PC-3 (cell line): Measurements from ENCODE around the gene TMEM178B. TPM values are rescaled to one million over a fixed set of nuclear protein-coding genes. Genes with fewer than 3 reads are reported as not detected.

Experiments
- ATAC-seq: fragments of 200-7000 bp; cut with Tn5 transposase; 2 replicates; pipeline ENCODE4 v1.9.1; 2020; ENCODE audit warnings: mild to moderate bottlenecking, moderate library complexity
- BruUV-seq: library from RNA; stranded (reverse); fragments of 400-500 nt; replicated peaks from 2 replicates; lab custom pipeline; 2021; lab: Mats Ljungman, UMichigan
- CTCF ChIA-PET: fragments of 300-600 bp; sonication (Branson Sonifier 250); formaldehyde crosslinking; loops from one replicate; lab custom pipeline; 2022; ENCODE audit warnings: antibody characterized with exemption; lab: Charles Lee
- POLR2A ChIA-PET: fragments of 300-600 bp; sonication (Branson Sonifier 250); formaldehyde crosslinking; loops from one replicate; lab custom pipeline; 2022; ENCODE audit warnings: antibody characterized with exemption; ENCODE audit not compliant: unreplicated experiment; lab: Charles Lee
- DNase-seq: peaks from one replicate; pipeline ENCODE4 v3.0.0-alpha.2; 2015
- H2AFZ ChIP-seq: fragments of 300-600 bp; sonication (generic); 2 replicates; pipeline ENCODE4 v1.6.0; 2016; ENCODE audit warnings: antibody characterized with exemption, low read length
- H3F3A ChIP-seq: fragments of 300-600 bp; sonication (generic); one replicate; pipeline ENCODE4 v1.6.0; 2017; ENCODE audit warnings: antibody characterized with exemption, low read length, control low read depth, mild to moderate bottlenecking; ENCODE audit not compliant: unreplicated experiment
- H3K27ac ChIP-seq: fragments of 300-600 bp; sonication (generic); 2 replicates; pipeline ENCODE4 v1.5.1; 2016; ENCODE audit warnings: mild to moderate bottlenecking, low read length
- H3K27me3 ChIP-seq: fragments of 300-600 bp; sonication (generic); 2 replicates; pipeline ENCODE4 v1.6.1; 2016; ENCODE audit warnings: low read length, mixed read lengths
- H3K36me3 ChIP-seq: fragments of 300-600 bp; sonication (generic); 2 replicates; pipeline ENCODE4 v1.6.1; 2016; ENCODE audit warnings: low read depth, mixed run types, low read length, mixed read lengths
- H3K4me1 ChIP-seq: fragments of 300-600 bp; sonication (generic); 2 replicates; pipeline ENCODE4 v1.5.1; 2016; ENCODE audit warnings: low read length; ENCODE audit not compliant: insufficient read depth
- H3K4me2 ChIP-seq: fragments of 300-600 bp; sonication (generic); 2 replicates; pipeline ENCODE4 v1.6.0; 2016; ENCODE audit warnings: low read length
- H3K4me3 ChIP-seq: fragments of 300-600 bp; sonication (generic); 2 replicates; pipeline ENCODE4 v1.5.1; 2016; ENCODE audit warnings: mild to moderate bottlenecking, low read length, mixed read lengths
- H3K79me2 ChIP-seq: fragments of 300-600 bp; sonication (generic); 2 replicates; pipeline ENCODE4 v1.6.1; 2017; ENCODE audit warnings: low read length, mixed read lengths
- H3K9ac ChIP-seq: fragments of 300-600 bp; sonication (generic); 2 replicates; pipeline ENCODE4 v1.6.0; 2016; ENCODE audit warnings: mild to moderate bottlenecking, low read length
- H3K9me2 ChIP-seq: fragments of 300-600 bp; sonication (generic); replicated peaks from 2 replicates; pipeline ENCODE4 v1.6.1; 2016; ENCODE audit warnings: mixed run types, low read length, mixed read lengths
- H3K9me3 ChIP-seq: fragments of 300-600 bp; sonication (generic); 2 replicates; pipeline ENCODE4 v1.6.1; 2016; ENCODE audit warnings: low read length, mixed read lengths
- H4K20me1 ChIP-seq: fragments of 300-600 bp; sonication (generic); 2 replicates; pipeline ENCODE4 v1.6.1; 2016; ENCODE audit warnings: low read length, mixed read lengths
- EZH2 ChIP-seq: fragments of 300-600 bp; sonication (generic); IDR thresholded peaks from one replicate; pipeline ENCODE4 v1.6.1; 2017; ENCODE audit warnings: antibody characterized with exemption, mild to moderate bottlenecking, low read length; ENCODE audit not compliant: unreplicated experiment
- EZH2phosphoT487 ChIP-seq: fragments of 300-600 bp; sonication (generic); IDR thresholded peaks from 2 replicates; pipeline ENCODE4 v1.6.1; 2018; ENCODE audit warnings: mild to moderate bottlenecking, antibody characterized with exemption, low read length, borderline replicate concordance
- intact Hi-C: fragments of 100-400 bp; cut with micrococcal nuclease; formaldehyde crosslinking; loops from 2 replicates; pipeline ENCODE4 v1.9.0; 2023
- total RNA-seq: library from RNA; depleted of rRNA; stranded (reverse); fragments of >200 nt; gene quantifications from 2 replicates; pipeline ENCODE4 v1.2.3, GENCODE V29; 2014
- TF ChIP-seq, protein P1 (sequence below): fragments of 300-600 bp; sonication (generic); conservative IDR thresholded peaks from 2 replicates; pipeline ENCODE4 v1.5.1; 2017; ENCODE audit warnings: antibody characterized with exemption, low read depth, mild to moderate bottlenecking, low read length

TMEM178B gene
- total RNA-seq, 1 experiment from 2014 or later = 0.29 TPM

DNA sequence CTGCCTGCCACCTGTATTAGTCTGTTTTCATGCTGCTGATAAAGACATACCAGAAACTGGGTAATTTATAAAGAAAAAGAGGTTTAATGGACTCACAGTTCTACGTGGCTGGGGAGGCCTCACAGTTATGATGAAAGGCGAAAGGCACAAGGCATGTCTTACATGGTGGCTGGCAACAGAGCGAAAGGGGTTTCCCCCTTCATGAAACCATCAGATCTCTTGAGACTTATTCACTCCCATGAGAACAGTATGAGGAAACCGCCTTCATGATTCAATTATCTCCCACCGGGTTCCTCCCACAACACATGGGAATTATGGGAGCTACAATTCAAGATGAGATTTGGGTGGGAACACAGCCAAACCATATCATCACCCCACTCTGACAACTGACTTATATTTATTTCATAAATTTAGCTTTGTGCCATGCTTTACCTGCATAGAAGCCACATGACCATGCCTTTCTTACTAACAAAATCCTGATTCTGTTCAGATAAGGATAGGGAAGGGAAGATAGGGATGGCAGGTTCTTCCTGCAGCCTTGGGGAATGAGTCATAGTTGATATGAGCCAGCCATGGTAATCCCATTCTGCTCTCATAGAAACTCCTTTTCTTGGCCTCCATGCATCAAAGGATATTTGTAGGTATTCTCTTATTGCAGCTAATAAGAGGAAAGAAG is 286.0 kb downstream of the TMEM178B start:
- Histone ChIP-seq H3K9ac (no peak overlapping the region), H3K4me1 (peaks cover 11% of the 10 kb centered on the region; the same call in 1 of the 2 replicates), H4K20me1 (no peaks in the 10 kb centered on the region), H3F3A (no peaks in the 10 kb centered on the region), H3K36me3 (no peaks in the 10 kb centered on the region), H3K79me2 (no peaks in the 10 kb centered on the region), H3K4me3 (no peak overlapping the region), H3K9me2 (no peaks in the 10 kb centered on the region), H3K4me2 (no peak overlapping the region), H3K27me3 (no peaks in the 10 kb centered on the region), H2AFZ (no peak overlapping the region), H3K27ac (no peak overlapping the region), H3K9me3 (no peaks in the 10 kb centered on the region)
- DNase-seq (no peak), ATAC-seq (no peak)
- no TSS peak for BruUV-seq
- intact Hi-C loops = no loop called here
- TF ChIP-seq EZH2 (no peak), EZH2phosphoT487 (no peak)
- TF ChIP-seq, protein P1, sequence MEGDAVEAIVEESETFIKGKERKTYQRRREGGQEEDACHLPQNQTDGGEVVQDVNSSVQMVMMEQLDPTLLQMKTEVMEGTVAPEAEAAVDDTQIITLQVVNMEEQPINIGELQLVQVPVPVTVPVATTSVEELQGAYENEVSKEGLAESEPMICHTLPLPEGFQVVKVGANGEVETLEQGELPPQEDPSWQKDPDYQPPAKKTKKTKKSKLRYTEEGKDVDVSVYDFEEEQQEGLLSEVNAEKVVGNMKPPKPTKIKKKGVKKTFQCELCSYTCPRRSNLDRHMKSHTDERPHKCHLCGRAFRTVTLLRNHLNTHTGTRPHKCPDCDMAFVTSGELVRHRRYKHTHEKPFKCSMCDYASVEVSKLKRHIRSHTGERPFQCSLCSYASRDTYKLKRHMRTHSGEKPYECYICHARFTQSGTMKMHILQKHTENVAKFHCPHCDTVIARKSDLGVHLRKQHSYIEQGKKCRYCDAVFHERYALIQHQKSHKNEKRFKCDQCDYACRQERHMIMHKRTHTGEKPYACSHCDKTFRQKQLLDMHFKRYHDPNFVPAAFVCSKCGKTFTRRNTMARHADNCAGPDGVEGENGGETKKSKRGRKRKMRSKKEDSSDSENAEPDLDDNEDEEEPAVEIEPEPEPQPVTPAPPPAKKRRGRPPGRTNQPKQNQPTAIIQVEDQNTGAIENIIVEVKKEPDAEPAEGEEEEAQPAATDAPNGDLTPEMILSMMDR = no peak
- ChIA-PET CTCF (no interaction called here), POLR2A (no interaction called here)

DNA sequence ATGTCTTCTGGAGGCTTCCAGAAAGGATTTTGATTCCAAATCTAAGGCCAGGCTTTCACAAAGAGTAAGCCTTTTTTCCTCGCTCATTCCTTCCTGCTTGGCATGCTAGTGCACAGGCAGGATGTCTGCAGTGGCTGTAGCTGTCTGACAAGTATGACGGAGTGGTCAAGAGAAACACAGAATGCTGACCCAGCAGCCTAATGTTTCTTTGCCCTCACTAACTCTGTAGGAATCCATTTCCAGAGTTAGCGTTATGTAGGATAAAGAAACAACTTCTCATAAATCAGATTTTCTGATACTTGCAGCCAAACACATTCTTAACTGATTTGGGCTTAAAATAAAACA is 286.5 kb downstream of the TMEM178B start:
- peaks cover 11% of the 10 kb centered on the region; the same call in 1 of the 2 replicates for H3K4me1 ChIP-seq
- CTCF ChIA-PET = no interaction called here
- no peaks in the 10 kb centered on the region for H3K9me3 ChIP-seq
- H3K9me2 ChIP-seq = no peaks in the 10 kb centered on the region
- POLR2A ChIA-PET = no interaction called here
- no peaks in the 10 kb centered on the region for H3K36me3 ChIP-seq
- ATAC-seq (no peak), DNase-seq (no peak)
- no peaks in the 10 kb centered on the region for H3K27me3 ChIP-seq
- H4K20me1 ChIP-seq = no peaks in the 10 kb centered on the region
- intact Hi-C loops = no loop called here
- H3K79me2 ChIP-seq = no peaks in the 10 kb centered on the region
- TF ChIP-seq EZH2 (no peak), EZH2phosphoT487 (no peak)
- TF ChIP-seq, protein P1 = no peak
- H3K4me3 ChIP-seq = no peak overlapping the region
- no peak overlapping the region for H2AFZ ChIP-seq
- no peaks in the 10 kb centered on the region for H3F3A ChIP-seq
- no peak overlapping the region for H3K27ac ChIP-seq
- no TSS peak for BruUV-seq
- H3K4me2 ChIP-seq = no peak overlapping the region
- no peak overlapping the region for H3K9ac ChIP-seq

DNA sequence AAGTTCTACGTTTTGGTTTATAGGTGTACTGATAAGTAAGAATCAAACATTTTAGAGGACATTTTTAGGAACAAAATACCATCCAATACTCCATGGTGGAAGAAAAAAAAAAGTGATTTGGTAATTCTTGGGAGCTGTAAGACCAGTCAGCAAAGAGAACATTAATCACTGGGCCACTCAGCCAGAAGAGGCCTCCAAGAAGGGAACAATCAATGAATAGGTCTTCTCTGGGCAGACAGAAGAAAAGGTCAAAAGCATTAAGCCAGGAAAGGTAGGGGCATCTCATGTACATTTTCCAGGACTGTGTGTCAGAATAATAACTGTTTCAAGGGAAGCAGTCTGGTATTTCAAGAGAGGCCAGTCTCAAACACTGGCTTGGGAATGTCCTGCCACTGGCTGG is 286.9 kb downstream of the TMEM178B start:
- H2AFZ ChIP-seq = no peak overlapping the region
- H3K9me2 ChIP-seq = no peaks in the 10 kb centered on the region
- H3K4me1 ChIP-seq = peaks cover 11% of the 10 kb centered on the region; the same call in 1 of the 2 replicates
- H3K27ac ChIP-seq = no peak overlapping the region
- ATAC-seq (no peak), DNase-seq (no peak)
- intact Hi-C loops = no loop called here
- no peaks in the 10 kb centered on the region for H3K79me2 ChIP-seq
- H3K36me3 ChIP-seq = no peaks in the 10 kb centered on the region
- no peaks in the 10 kb centered on the region for H3F3A ChIP-seq
- H4K20me1 ChIP-seq = no peaks in the 10 kb centered on the region
- TF ChIP-seq, protein P1 = no peak
- TF ChIP-seq EZH2 (no peak), EZH2phosphoT487 (no peak)
- no TSS peak for BruUV-seq
- H3K9me3 ChIP-seq = no peaks in the 10 kb centered on the region
- CTCF ChIA-PET = no interaction called here
- POLR2A ChIA-PET = no interaction called here
- H3K4me3 ChIP-seq = no peak overlapping the region
- no peak overlapping the region for H3K9ac ChIP-seq
- no peak overlapping the region for H3K4me2 ChIP-seq
- no peaks in the 10 kb centered on the region for H3K27me3 ChIP-seq
